ENCODE measurements around the gene FRMD3. TPM values are rescaled to one million over a fixed set of nuclear protein-coding genes. Genes with fewer than 3 reads are reported as not detected.

Gene FRMD3
- total RNA-seq, 1 donor from 2014 or later: 0.40 TPM

DNA sequence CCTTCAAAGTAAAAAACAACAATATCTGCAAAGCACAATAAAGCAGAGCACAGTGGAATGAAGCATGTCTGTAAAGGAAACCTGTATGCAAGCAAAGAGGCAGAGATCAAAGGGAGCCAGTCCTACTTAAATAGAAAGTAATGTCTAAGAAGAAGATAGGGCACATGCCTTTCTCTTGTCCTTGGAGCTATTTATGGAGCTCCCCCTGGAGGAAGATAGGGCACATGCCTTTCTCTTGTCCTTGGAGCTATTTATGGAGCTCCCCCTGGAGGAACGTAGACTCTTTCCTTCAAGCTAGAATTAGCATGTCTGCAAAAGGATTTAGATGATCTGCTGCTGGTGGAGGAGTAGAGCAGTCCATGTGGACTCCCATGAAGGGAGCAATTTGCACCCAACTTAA, 307.2 kb downstream of the FRMD3 start:
- H3K4me1 Mint-ChIP-seq: no peaks in the 10 kb centered on the region
- H3K4me3 Mint-ChIP-seq: no peak overlapping the region
- TF ChIP-seq, protein P1, sequence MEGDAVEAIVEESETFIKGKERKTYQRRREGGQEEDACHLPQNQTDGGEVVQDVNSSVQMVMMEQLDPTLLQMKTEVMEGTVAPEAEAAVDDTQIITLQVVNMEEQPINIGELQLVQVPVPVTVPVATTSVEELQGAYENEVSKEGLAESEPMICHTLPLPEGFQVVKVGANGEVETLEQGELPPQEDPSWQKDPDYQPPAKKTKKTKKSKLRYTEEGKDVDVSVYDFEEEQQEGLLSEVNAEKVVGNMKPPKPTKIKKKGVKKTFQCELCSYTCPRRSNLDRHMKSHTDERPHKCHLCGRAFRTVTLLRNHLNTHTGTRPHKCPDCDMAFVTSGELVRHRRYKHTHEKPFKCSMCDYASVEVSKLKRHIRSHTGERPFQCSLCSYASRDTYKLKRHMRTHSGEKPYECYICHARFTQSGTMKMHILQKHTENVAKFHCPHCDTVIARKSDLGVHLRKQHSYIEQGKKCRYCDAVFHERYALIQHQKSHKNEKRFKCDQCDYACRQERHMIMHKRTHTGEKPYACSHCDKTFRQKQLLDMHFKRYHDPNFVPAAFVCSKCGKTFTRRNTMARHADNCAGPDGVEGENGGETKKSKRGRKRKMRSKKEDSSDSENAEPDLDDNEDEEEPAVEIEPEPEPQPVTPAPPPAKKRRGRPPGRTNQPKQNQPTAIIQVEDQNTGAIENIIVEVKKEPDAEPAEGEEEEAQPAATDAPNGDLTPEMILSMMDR (IDR thresholded peaks at IDR 0.05; ENCODE audit: unreplicated experiment): no peak
- DNase-seq (ENCODE audit: low spot score in 2 of 2, unreplicated experiment in 2 of 2): no peak
- peaks cover 12% of the 10 kb centered on the region for H3K9me3 Mint-ChIP-seq
- H3K27ac Mint-ChIP-seq: no peak overlapping the region
- H3K27me3 Mint-ChIP-seq (ENCODE audit: low read depth): no peaks in the 10 kb centered on the region
- H3K36me3 Mint-ChIP-seq: no peaks in the 10 kb centered on the region

DNA sequence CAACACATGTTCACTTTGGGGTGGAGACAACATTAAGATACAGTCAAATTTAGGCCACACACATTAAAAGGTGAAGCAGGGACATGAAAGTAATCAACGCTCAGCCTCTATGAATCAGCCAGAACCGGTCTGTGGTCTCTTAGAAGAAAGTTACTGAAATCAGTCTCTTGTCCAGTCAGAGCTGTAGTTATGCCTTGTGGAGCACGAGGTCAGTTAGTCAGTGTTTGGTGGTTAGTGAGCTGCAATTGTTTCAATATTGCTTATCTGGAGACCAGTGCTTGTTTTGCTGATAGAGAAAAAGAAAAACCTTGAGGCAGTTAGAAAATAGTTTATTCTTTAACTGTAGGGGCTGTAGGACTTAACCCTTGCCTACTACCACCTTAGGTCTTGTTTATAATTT, 317.5 kb downstream of the FRMD3 start:
- Mint-ChIP-seq H3K27me3 (ENCODE audit: low read depth) (peaks cover 19% of the 10 kb centered on the region), H3K4me1 (peaks cover 8% of the 10 kb centered on the region), H3K36me3 (no peaks in the 10 kb centered on the region), H3K4me3 (no peak overlapping the region), H3K27ac (no peak overlapping the region), H3K9me3 (peaks cover 14% of the 10 kb centered on the region)
- DNase-seq (ENCODE audit: low spot score in 2 of 2, unreplicated experiment in 2 of 2): no peak
- TF ChIP-seq, protein P1 (IDR thresholded peaks at IDR 0.05; ENCODE audit: unreplicated experiment): no peak

GRCh38 chr9:83219924-83220438, 318.2 kb downstream of the FRMD3 start:
- H3K4me1 Mint-ChIP-seq: peaks cover 8% of the 10 kb centered on the region
- peaks cover 15% of the 10 kb centered on the region for H3K9me3 Mint-ChIP-seq
- no peak for DNase-seq (ENCODE audit: low spot score in 2 of 2, unreplicated experiment in 2 of 2)
- peak overlapping the region; percentile 72 for H3K27ac Mint-ChIP-seq
- H3K36me3 Mint-ChIP-seq: no peaks in the 10 kb centered on the region
- H3K27me3 Mint-ChIP-seq (ENCODE audit: low read depth): peaks cover 19% of the 10 kb centered on the region
- TF ChIP-seq, protein P1 (IDR thresholded peaks at IDR 0.05; ENCODE audit: unreplicated experiment): no peak
- peak overlapping the region; percentile 89 for H3K4me3 Mint-ChIP-seq

- Mint-ChIP-seq H3K27ac (peak overlapping the region; percentile 72), H3K36me3 (no peaks in the 10 kb centered on the region), H3K27me3 (ENCODE audit: low read depth) (peaks cover 23% of the 10 kb centered on the region), H3K9me3 (peaks cover 15% of the 10 kb centered on the region), H3K4me1 (peaks cover 8% of the 10 kb centered on the region), H3K4me3 (peak overlapping the region; percentile 89)
- TF ChIP-seq, protein P1 (IDR thresholded peaks at IDR 0.05; ENCODE audit: unreplicated experiment): no peak
- peak; percentile 35 to 69 for DNase-seq (ENCODE audit: low spot score in 2 of 2, unreplicated experiment in 2 of 2)
Observed at GRCh38 chr9:83219154-83219923, 318.9 kb downstream of the FRMD3 start.

DNA sequence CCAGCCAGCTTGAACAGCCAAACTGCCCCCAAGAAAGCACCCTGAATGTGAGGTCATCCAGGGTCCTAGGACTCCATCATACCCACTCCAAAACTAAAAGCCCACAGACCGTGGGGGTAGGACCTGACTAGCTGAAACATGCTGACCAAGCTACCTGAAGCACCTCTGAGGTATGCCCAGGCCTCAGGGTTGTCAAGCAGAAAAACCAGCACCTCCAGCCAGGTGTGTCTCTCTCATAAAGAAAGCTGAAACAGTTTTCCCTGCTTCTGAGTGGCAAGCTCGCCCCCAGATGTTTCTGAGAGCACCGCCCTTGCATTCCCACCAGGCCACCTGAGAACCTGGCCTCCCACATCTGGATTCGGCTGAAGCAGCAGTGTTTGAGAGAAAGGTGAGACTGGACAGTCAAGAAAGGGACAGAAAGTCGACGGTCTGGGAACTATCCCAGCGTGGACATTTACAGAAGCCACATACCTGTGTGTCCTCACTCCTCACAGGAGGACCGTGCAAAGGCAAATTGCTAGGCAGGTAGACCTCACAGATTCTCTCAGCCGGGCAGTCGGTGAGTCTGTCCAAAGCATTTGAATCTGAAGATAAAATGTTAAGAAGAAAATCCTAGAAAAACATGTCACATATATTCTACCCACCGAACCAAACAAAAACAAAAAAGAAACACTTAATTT, 319.6 kb downstream of the FRMD3 start:
- Mint-ChIP-seq H3K4me1 (peaks cover 8% of the 10 kb centered on the region), H3K4me3 (peak overlapping the region; percentile 89), H3K9me3 (peaks cover 15% of the 10 kb centered on the region), H3K36me3 (no peaks in the 10 kb centered on the region), H3K27ac (no peak overlapping the region), H3K27me3 (ENCODE audit: low read depth) (peaks cover 24% of the 10 kb centered on the region)
- TF ChIP-seq, protein P1 (IDR thresholded peaks at IDR 0.05; ENCODE audit: unreplicated experiment): no peak
- no peak for DNase-seq (ENCODE audit: low spot score in 2 of 2, unreplicated experiment in 2 of 2)
